ENCODE data around the gene IFNAR1.

The IFNAR1 gene

DNA sequence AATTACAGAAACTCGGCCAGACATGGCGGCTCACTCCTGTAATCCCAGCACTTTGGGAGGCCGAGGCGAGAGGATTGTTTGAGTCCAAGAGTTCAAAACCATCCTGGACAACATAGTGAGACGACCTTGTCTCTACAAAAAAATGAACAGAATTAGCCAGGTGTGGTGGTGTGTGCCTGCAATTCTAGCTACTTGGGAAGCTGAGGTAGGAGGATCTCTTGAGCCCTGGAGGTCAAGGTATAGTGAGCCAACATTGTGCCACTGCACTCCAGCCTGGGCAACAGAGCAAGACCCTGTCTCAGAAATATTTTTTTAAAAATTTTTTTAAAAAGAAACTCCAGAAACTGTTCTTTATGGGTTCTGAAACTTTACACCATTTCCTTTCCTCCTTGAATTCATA is 40.1 kb downstream of the IFNAR1 start:
- no peak for DNase-seq (ENCODE audit: low spot score)
- TF ChIP-seq CTCF (IDR thresholded peaks at IDR 0.05; ENCODE audit: extremely low read depth, insufficient read depth, missing control alignments), result no peak
- in situ Hi-C loops (cut with MboI; ENCODE audit: low pct_unique_long_range_greater_than_20kb, low sequenced_read_pairs, unreplicated experiment), result no loop called here

GRCh38 chr21:33367309-33367973 is 42.7 kb downstream of the IFNAR1 start:
- DNase-seq (ENCODE audit: low spot score), result no peak
- in situ Hi-C loops (cut with MboI; ENCODE audit: low pct_unique_long_range_greater_than_20kb, low sequenced_read_pairs, unreplicated experiment), result no loop called here
- no peak for TF ChIP-seq CTCF (IDR thresholded peaks at IDR 0.05; ENCODE audit: extremely low read depth, insufficient read depth, missing control alignments)

- in situ Hi-C loops (cut with MboI; ENCODE audit: low pct_unique_long_range_greater_than_20kb, low sequenced_read_pairs, unreplicated experiment), result no loop called here
- no peak for DNase-seq (ENCODE audit: low spot score)
- TF ChIP-seq CTCF (IDR thresholded peaks at IDR 0.05; ENCODE audit: extremely low read depth, insufficient read depth, missing control alignments), result no peak
Measured at GRCh38 chr21:33368124-33368523, 43.4 kb downstream of the IFNAR1 start.

GRCh38 chr21:33368576-33368975 is 43.8 kb downstream of the IFNAR1 start:
- in situ Hi-C loops (cut with MboI; ENCODE audit: low pct_unique_long_range_greater_than_20kb, low sequenced_read_pairs, unreplicated experiment), result no loop called here
- TF ChIP-seq CTCF (IDR thresholded peaks at IDR 0.05; ENCODE audit: extremely low read depth, insufficient read depth, missing control alignments), result no peak
- DNase-seq (ENCODE audit: low spot score), result no peak

- in situ Hi-C loops (cut with MboI; ENCODE audit: low pct_unique_long_range_greater_than_20kb, low sequenced_read_pairs, unreplicated experiment), result no loop called here
- no peak for TF ChIP-seq CTCF (IDR thresholded peaks at IDR 0.05; ENCODE audit: extremely low read depth, insufficient read depth, missing control alignments)
- DNase-seq (ENCODE audit: low spot score), result no peak
Measured at GRCh38 chr21:33369586-33369985, 44.8 kb downstream of the IFNAR1 start.

- no peak for DNase-seq (ENCODE audit: low spot score)
- in situ Hi-C loops (cut with MboI; ENCODE audit: low pct_unique_long_range_greater_than_20kb, low sequenced_read_pairs, unreplicated experiment), result no loop called here
- no peak for TF ChIP-seq CTCF (IDR thresholded peaks at IDR 0.05; ENCODE audit: extremely low read depth, insufficient read depth, missing control alignments)
Measured at GRCh38 chr21:33370305-33370704, 45.5 kb downstream of the IFNAR1 start.

Data from GM13977 (cell line).